ENCODE measurements around the gene ST8SIA2. TPM values are rescaled to one million over a fixed set of nuclear protein-coding genes. Genes with fewer than 3 reads are reported as not detected.

The ST8SIA2 gene
- total and polyA plus RNA-seq, 2 experiments from 2014 or later, result 4.0 to 5.9 TPM

- Histone ChIP-seq H3K36me3 (no peaks in the 10 kb centered on the region), H3K9me3 (ENCODE audit: low read depth) (no peaks in the 10 kb centered on the region), H3K4me3 (no peak overlapping the region), H3K27ac (no peak overlapping the region), H3K27me3 (no peaks in the 10 kb centered on the region), H3K4me1 (ENCODE audit: low read depth) (no peaks in the 10 kb centered on the region)
- TF ChIP-seq CTCF (IDR thresholded peaks at IDR 0.05; ENCODE audit: low read depth, low read length), result no peak
- DNase-seq (ENCODE audit: low read depth in 1 of 2, low spot score in 1 of 2), result no peak
Observed at GRCh38 chr15:92435145-92435544, 41.5 kb downstream of the ST8SIA2 start.

GRCh38 chr15:92438471-92438870 is 44.8 kb downstream of the ST8SIA2 start:
- no peaks in the 10 kb centered on the region for H3K4me1 ChIP-seq (ENCODE audit: low read depth)
- H3K27me3 ChIP-seq, result no peaks in the 10 kb centered on the region
- no peak overlapping the region for H3K27ac ChIP-seq
- TF ChIP-seq CTCF (IDR thresholded peaks at IDR 0.05; ENCODE audit: low read depth, low read length), result no peak
- H3K36me3 ChIP-seq, result no peaks in the 10 kb centered on the region
- H3K9me3 ChIP-seq (ENCODE audit: low read depth), result no peaks in the 10 kb centered on the region
- H3K4me3 ChIP-seq, result no peak overlapping the region
- no peak for DNase-seq (ENCODE audit: low read depth in 1 of 2, low spot score in 1 of 2)

GRCh38 chr15:92443381-92443780 is 49.7 kb downstream of the ST8SIA2 start:
- H3K27me3 ChIP-seq, result no peaks in the 10 kb centered on the region
- no peak for DNase-seq (ENCODE audit: low read depth in 1 of 2, low spot score in 1 of 2)
- no peaks in the 10 kb centered on the region for H3K9me3 ChIP-seq (ENCODE audit: low read depth)
- H3K36me3 ChIP-seq, result no peaks in the 10 kb centered on the region
- H3K4me1 ChIP-seq (ENCODE audit: low read depth), result no peaks in the 10 kb centered on the region
- TF ChIP-seq CTCF (IDR thresholded peaks at IDR 0.05; ENCODE audit: low read depth, low read length), result no peak
- H3K27ac ChIP-seq, result no peak overlapping the region
- H3K4me3 ChIP-seq, result no peak overlapping the region

GRCh38 chr15:92444631-92445030 is 51.0 kb downstream of the ST8SIA2 start:
- H3K4me1 ChIP-seq (ENCODE audit: low read depth), result no peaks in the 10 kb centered on the region
- H3K36me3 ChIP-seq, result no peaks in the 10 kb centered on the region
- TF ChIP-seq CTCF (IDR thresholded peaks at IDR 0.05; ENCODE audit: low read depth, low read length), result no peak
- DNase-seq (ENCODE audit: low read depth in 1 of 2, low spot score in 1 of 2), result no peak
- H3K4me3 ChIP-seq, result no peak overlapping the region
- no peaks in the 10 kb centered on the region for H3K27me3 ChIP-seq
- no peaks in the 10 kb centered on the region for H3K9me3 ChIP-seq (ENCODE audit: low read depth)
- no peak overlapping the region for H3K27ac ChIP-seq

- Histone ChIP-seq H3K36me3 (no peaks in the 10 kb centered on the region), H3K9me3 (ENCODE audit: low read depth) (no peaks in the 10 kb centered on the region), H3K27me3 (no peaks in the 10 kb centered on the region), H3K4me3 (no peak overlapping the region), H3K27ac (no peak overlapping the region), H3K4me1 (ENCODE audit: low read depth) (no peaks in the 10 kb centered on the region)
- no peak for DNase-seq (ENCODE audit: low read depth in 1 of 2, low spot score in 1 of 2)
- no peak for TF ChIP-seq CTCF (IDR thresholded peaks at IDR 0.05; ENCODE audit: low read depth, low read length)
Observed at GRCh38 chr15:92448370-92448769, 54.7 kb downstream of the ST8SIA2 start.

- no peaks in the 10 kb centered on the region for H3K27me3 ChIP-seq
- no peaks in the 10 kb centered on the region for H3K36me3 ChIP-seq
- DNase-seq (ENCODE audit: low read depth in 1 of 2, low spot score in 1 of 2), result peak in 1 of 2 donors; percentile 3
- no peaks in the 10 kb centered on the region for H3K4me1 ChIP-seq (ENCODE audit: low read depth)
- H3K9me3 ChIP-seq (ENCODE audit: low read depth), result no peaks in the 10 kb centered on the region
- TF ChIP-seq CTCF (IDR thresholded peaks at IDR 0.05; ENCODE audit: low read depth, low read length), result no peak
- no peak overlapping the region for H3K4me3 ChIP-seq
- no peak overlapping the region for H3K27ac ChIP-seq
Observed at GRCh38 chr15:92449476-92449875, 55.8 kb downstream of the ST8SIA2 start.

Data from cardiac muscle cell (in vitro differentiated cells and primary cell).